SU-DHL-6 (cell line): ENCODE data around the gene LSP1.
A peak's percentile ranks its signal among the peaks of the same experiment; 100 is the strongest.

Experiments
- H2AFZ ChIP-seq: fragments of 200-600 bp; sonication (generic); 2 replicates; pipeline ENCODE4 v1.6.1; 2014; ENCODE audit warnings: low read depth, mild to moderate bottlenecking, moderate library complexity, mixed read lengths, antibody characterized with exemption, low read length; ENCODE audit not compliant: severe bottlenecking
- H3F3A ChIP-seq: fragments of 200-600 bp; shearing (Covaris generic); 2 replicates; pipeline ENCODE4 v1.6.0; 2016; ENCODE audit warnings: antibody characterized with exemption, mild to moderate bottlenecking; ENCODE audit not compliant: insufficient read depth
- H3K27ac ChIP-seq: fragments of 200-600 bp; sonication (generic); 2 replicates; pipeline ENCODE4 v1.5.1; 2016; ENCODE audit warnings: low read depth, mild to moderate bottlenecking, low read length, moderate library complexity, mixed read lengths
- H3K27me3 ChIP-seq: fragments of 200-600 bp; sonication (generic), shearing (Covaris generic); 2 replicates; pipeline ENCODE4 v1.6.0; 2014; ENCODE audit warnings: mild to moderate bottlenecking, low read length
- H3K36me3 ChIP-seq: fragments of 200-600 bp; sonication (generic); 2 replicates; pipeline ENCODE4 v1.6.1; 2014; ENCODE audit warnings: mild to moderate bottlenecking, low read length, mixed read lengths
- H3K4me2 ChIP-seq: fragments of 300-600, 200-600 bp; shearing (Covaris generic), sonication (generic); 2 replicates; pipeline ENCODE4 v1.6.0; 2014; ENCODE audit warnings: low read length, low read depth, mild to moderate bottlenecking; ENCODE audit not compliant: poor library complexity, severe bottlenecking
- H3K4me3 ChIP-seq: fragments of 200-600 bp; sonication (generic); 2 replicates; pipeline ENCODE4 v1.5.1; 2014; ENCODE audit warnings: antibody characterized with exemption, low read length, mild to moderate bottlenecking, mixed read lengths; ENCODE audit not compliant: insufficient read depth, poor library complexity, severe bottlenecking
- H3K79me2 ChIP-seq: fragments of 200-600 bp; sonication (generic); 2 replicates; pipeline ENCODE4 v1.6.1; 2014; ENCODE audit warnings: mild to moderate bottlenecking, low read length, moderate library complexity; ENCODE audit not compliant: insufficient read depth
- H3K9ac ChIP-seq: fragments of 200-600 bp; sonication (generic); 2 replicates; pipeline ENCODE4 v1.7.0; 2014; ENCODE audit warnings: mild to moderate bottlenecking, low read length
- H3K9me2 ChIP-seq: fragments of 200-600 bp; sonication (generic); replicated peaks from 2 replicates; pipeline ENCODE4 v1.6.1; 2014; ENCODE audit warnings: low read length; ENCODE audit not compliant: insufficient read depth
- H3K9me3 ChIP-seq: fragments of 200-600 bp; sonication (generic); 2 replicates; pipeline ENCODE4 v1.6.1; 2014; ENCODE audit warnings: low read length, mixed read lengths; ENCODE audit not compliant: insufficient read depth
- H4K20me1 ChIP-seq: fragments of 200-600 bp; sonication (generic); 2 replicates; pipeline ENCODE4 v1.6.1; 2014; ENCODE audit warnings: low read depth, mild to moderate bottlenecking, antibody characterized with exemption, low read length, moderate library complexity, mixed read lengths
- CTCF ChIP-seq: fragments of 200-600 bp; sonication (generic); IDR thresholded peaks from one replicate; pipeline ENCODE4 v1.5.1; 2017; ENCODE audit warnings: antibody characterized with exemption, mild to moderate bottlenecking, low read length, moderate library complexity; ENCODE audit not compliant: insufficient read depth, poor library complexity, severe bottlenecking
- EZH2phosphoT487 ChIP-seq: fragments of 200-600 bp; sonication (generic), shearing (Covaris generic); conservative IDR thresholded peaks from 2 replicates; pipeline ENCODE4 v1.6.1; 2018; ENCODE audit warnings: mild to moderate bottlenecking, antibody characterized with exemption, low read length, moderate library complexity, mixed read lengths

Gene LSP1

DNA sequence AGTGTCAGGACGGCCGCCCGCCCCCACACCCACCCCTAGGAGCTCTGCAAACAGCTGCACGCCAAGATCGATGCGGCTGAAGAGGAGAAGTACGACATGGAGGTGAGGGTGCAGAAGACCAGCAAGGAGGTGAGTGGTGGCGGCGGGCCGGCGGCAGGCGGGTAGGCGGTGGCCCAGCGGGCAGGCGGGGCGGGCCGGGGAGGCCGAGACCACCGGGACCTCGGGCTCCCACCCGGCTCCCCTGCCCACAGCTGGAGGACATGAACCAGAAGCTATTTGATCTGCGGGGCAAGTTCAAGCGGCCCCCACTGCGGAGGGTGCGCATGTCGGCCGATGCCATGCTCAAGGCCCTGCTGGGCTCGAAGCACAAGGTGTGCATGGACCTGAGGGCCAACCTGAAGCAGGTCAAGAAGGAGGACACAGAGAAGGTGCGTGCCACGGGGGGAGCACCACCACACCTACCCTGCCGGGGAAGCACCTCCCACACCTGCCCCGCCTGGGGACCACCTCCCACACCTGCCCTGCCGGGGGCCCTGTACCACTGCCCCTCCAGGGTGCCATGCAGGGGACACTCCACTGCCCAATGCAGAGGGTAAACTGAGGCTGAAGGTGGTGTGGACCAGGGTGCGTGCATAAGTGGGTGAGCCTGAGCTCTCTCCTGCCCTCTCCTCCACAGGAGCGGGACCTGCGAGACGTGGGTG, 12.0 kb upstream of the LSP1 start:
- no peaks in the 10 kb centered on the region for H3K9me2 ChIP-seq
- H3K9me3 ChIP-seq, result no peaks in the 10 kb centered on the region
- H2AFZ ChIP-seq, result no peak overlapping the region
- no peaks in the 10 kb centered on the region for H3K27me3 ChIP-seq
- H3F3A ChIP-seq, result 0 out of 2 replicates have a peak, but pooled peaks cover 4% of the 10 kb centered on the region
- H3K4me2 ChIP-seq, result peak overlapping the region; percentile 32
- TF ChIP-seq CTCF (no peak), EZH2phosphoT487 (no peak)
- no peaks in the 10 kb centered on the region for H3K79me2 ChIP-seq
- peak overlapping the region; percentile 64; the same call in 1 of the 2 replicates for H3K27ac ChIP-seq
- H4K20me1 ChIP-seq, result no peaks in the 10 kb centered on the region
- H3K36me3 ChIP-seq, result no peaks in the 10 kb centered on the region
- 0 out of 2 replicates have a peak overlapping the region, but pooled peaks have one; percentile 31 for H3K9ac ChIP-seq
- no peak overlapping the region for H3K4me3 ChIP-seq

DNA sequence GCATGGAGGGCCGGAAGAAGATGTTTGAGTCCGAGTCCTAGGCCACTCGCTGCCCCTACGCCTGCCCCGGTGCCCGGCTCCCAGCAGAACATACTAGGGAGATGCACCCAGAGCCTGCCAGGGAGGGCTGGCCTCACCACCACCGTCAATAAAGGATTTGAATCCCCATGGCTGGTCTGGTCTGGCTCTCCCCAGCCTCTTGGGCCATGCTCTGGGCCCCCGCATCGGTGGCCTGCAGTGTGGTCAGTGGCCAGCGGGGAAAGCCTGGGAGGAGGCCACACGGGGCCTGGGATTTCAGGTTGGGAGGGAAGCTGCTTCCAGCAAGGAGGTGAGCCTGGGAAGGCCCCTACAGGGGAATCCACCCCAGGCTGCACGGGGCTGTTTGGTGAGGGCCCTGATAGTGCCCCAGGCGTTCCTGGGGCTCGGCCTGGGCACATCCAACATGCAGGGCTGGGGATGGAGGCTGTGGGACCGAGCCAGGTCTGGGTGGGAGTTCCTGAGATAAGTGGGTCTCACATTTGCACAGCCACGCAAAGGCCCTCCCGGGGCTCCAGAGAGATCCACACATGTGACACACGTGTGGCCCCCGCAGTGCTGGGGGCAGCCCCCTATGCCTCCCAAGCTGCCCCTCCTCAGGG, 11.3 kb upstream of the LSP1 start:
- H3K9me3 ChIP-seq, result no peaks in the 10 kb centered on the region
- no peaks in the 10 kb centered on the region for H3K79me2 ChIP-seq
- no peaks in the 10 kb centered on the region for H3K9me2 ChIP-seq
- H3K9ac ChIP-seq, result no peak overlapping the region
- H2AFZ ChIP-seq, result no peak overlapping the region
- H3K27me3 ChIP-seq, result no peaks in the 10 kb centered on the region
- no peaks in the 10 kb centered on the region for H4K20me1 ChIP-seq
- no peak overlapping the region for H3K4me3 ChIP-seq
- no peaks in the 10 kb centered on the region for H3K36me3 ChIP-seq
- no peak for TF ChIP-seq CTCF
- TF ChIP-seq EZH2phosphoT487, result no peak
- no peak overlapping the region for H3K4me2 ChIP-seq
- H3K27ac ChIP-seq, result no peak overlapping the region
- 0 out of 2 replicates have a peak, but pooled peaks cover 4% of the 10 kb centered on the region for H3F3A ChIP-seq

DNA sequence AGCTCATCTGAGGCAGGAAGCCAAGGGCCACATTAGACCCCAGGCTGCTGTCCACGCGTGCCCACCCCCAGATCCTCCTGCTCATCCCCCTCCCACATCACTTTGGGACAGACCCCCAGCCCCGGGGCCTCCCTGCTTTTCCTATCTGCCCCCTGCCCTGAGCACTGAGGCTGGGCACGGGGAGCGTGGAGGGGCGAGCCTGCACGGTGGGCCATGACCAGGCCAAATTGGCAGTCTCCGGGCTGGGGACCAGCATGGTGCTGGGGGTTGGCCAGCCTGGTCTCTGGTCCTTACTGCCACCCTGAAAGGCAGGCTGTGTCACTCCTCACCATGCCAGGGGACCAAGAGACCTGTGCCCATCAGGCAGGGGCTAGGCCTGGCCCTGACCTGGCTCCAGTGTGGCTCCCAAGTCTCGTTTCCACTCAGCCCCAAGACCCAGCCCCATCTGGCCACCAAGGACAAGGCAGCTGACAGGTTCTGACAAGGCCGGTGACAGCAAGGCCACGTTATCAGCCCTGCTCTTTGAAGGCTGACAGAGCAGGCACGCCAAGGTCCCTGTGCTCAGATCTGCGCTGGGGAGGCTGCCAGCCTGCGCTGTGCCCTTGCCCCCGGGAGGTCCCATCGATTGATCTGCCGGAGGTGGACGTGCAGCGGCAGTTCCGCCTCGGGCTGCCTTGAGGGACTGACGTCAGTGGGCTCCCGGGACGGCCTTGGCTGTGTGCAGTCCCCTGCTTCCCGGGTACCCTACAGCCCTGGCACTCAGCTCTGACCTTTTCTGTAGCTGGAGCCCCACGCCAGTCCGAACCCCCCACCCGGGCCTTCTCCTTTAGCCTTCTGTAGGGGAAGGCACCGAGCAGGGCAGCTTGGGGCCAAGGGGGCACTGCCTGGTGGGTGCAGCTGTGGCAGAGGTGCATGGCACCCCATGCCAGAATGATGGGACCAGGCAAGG, 10.5 kb upstream of the LSP1 start:
- H3K4me2 ChIP-seq, result no peak overlapping the region
- 0 out of 2 replicates have a peak, but pooled peaks cover 4% of the 10 kb centered on the region for H3F3A ChIP-seq
- no peak overlapping the region for H3K9ac ChIP-seq
- TF ChIP-seq CTCF (no peak), EZH2phosphoT487 (no peak)
- no peaks in the 10 kb centered on the region for H3K36me3 ChIP-seq
- H2AFZ ChIP-seq, result no peak overlapping the region
- no peak overlapping the region for H3K27ac ChIP-seq
- no peak overlapping the region for H3K4me3 ChIP-seq
- no peaks in the 10 kb centered on the region for H3K27me3 ChIP-seq
- H3K9me2 ChIP-seq, result no peaks in the 10 kb centered on the region
- no peaks in the 10 kb centered on the region for H3K9me3 ChIP-seq
- no peaks in the 10 kb centered on the region for H4K20me1 ChIP-seq
- H3K79me2 ChIP-seq, result no peaks in the 10 kb centered on the region
